GM18867 (cell line): ENCODE data around the gene CD79A.
"Not testable (repeated sequence)": the region's sequence is repeated elsewhere in the genome, so short reads cannot be mapped to it uniquely, and the experiment has no call there.

ENCODE experiments used
- ATAC-seq: cut with Tn5 transposase; IDR thresholded peaks from one replicate; pipeline ENCODE4 v1.9.1; 2021; ENCODE audit warnings: mild to moderate bottlenecking, moderate library complexity; ENCODE audit not compliant: unreplicated experiment

Gene CD79A

GRCh38 chr19:41862445-41862986, 14.6 kb upstream of the CD79A start:
- ATAC-seq: no peak

- no peak for ATAC-seq
Measured at GRCh38 chr19:41863209-41863931, 13.7 kb upstream of the CD79A start.

GRCh38 chr19:41864374-41864773, 12.7 kb upstream of the CD79A start:
- no peak for ATAC-seq

DNA sequence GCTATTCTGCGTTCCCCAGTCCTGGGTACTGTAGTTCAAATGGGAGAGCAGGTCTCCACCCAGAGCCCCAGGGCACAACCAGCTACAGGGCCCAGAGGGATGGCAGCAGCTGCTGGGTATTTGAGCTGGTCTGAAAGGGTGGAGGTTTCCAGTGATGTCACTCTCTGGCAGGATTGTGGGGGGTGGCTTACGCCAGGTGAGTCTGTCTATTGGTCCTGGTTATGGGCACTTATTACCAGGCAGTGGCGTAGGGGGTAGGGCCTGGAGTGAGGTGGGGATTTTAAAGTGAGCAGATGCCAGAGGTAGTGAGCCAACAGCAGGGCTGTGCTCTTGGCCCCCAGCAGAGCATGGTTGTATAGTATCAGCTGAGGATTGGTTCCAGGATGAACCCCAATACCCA, 10.8 kb upstream of the CD79A start:
- no peak for ATAC-seq

- no peak for ATAC-seq
Measured at GRCh38 chr19:41868120-41868988, 8.7 kb upstream of the CD79A start.

- ATAC-seq: no peak
Measured at GRCh38 chr19:41868989-41869300, 8.1 kb upstream of the CD79A start.

- no peak for ATAC-seq
Measured at GRCh38 chr19:41869374-41869955, 7.6 kb upstream of the CD79A start.

GRCh38 chr19:41870401-41870873, 6.6 kb upstream of the CD79A start:
- ATAC-seq: no peak

DNA sequence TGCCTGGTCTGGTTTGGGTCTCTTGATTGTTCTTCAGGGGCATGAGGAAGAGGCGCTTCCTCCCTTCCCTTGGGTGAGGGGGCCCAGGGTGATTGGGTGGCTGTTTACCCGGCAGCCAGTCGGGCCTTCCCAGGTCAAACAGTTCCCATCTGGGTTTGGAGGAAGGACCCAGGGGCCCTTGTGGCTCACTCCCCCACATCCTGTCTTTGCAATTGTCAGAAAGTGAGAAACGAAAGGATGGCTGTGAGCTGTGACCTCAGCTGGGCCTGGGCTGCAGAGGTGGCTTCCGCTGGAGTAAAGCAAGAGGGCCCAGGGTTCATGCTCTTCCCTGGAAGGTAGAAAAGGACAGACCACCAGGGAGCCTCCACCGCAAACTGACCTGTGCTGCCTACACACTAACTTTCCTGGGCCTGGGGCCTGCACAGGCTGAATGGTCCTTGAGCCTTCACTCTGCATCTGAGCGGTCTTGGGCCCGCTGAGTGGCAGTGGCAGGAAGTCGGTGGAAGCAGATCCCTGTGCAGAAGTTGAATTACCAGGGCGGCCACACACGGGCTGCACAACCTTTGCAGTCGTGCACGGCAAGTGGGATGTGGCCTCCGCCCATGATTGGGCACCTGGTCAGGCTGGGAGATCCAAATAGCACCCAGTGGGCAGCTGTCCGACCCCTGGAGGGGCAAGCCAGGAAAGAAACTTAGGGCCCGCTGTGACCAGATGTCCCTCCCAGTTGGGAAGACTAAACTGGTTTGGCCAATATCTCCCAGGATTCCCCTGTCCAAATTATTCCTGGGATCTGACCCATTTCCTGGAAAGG, 5.3 kb upstream of the CD79A start:
- ATAC-seq: peak; percentile 51

DNA sequence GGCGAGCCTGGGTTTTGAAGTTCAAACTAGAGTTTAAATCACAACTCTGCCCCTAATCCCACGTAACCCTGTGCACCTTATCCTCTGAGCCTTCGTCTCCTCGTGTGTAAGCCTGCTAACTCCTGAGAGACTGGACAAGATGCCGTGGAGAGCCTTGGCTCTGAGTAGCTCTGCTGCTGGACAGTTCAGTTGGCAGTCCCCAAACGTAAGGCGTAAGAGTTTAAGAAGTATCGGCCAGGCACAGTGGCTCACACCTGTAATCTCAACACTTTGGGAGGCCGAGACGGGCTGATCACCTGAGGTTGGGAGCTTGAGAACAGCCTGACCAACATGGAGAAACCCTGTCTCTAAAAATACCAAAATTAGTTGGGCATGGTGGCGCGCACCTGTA, 4.7 kb upstream of the CD79A start:
- no peak for ATAC-seq

- ATAC-seq: no peak
Measured at GRCh38 chr19:41872775-41873647, 4.1 kb upstream of the CD79A start.

- ATAC-seq: not testable (repeated sequence)
Measured at GRCh38 chr19:41875973-41876372, 1.1 kb upstream of the CD79A start.

GRCh38 chr19:41877916-41878905, 1.1 kb downstream of the CD79A start:
- no peak for ATAC-seq

- no peak for ATAC-seq
Measured at GRCh38 chr19:41879080-41879479, 2.0 kb downstream of the CD79A start.

DNA sequence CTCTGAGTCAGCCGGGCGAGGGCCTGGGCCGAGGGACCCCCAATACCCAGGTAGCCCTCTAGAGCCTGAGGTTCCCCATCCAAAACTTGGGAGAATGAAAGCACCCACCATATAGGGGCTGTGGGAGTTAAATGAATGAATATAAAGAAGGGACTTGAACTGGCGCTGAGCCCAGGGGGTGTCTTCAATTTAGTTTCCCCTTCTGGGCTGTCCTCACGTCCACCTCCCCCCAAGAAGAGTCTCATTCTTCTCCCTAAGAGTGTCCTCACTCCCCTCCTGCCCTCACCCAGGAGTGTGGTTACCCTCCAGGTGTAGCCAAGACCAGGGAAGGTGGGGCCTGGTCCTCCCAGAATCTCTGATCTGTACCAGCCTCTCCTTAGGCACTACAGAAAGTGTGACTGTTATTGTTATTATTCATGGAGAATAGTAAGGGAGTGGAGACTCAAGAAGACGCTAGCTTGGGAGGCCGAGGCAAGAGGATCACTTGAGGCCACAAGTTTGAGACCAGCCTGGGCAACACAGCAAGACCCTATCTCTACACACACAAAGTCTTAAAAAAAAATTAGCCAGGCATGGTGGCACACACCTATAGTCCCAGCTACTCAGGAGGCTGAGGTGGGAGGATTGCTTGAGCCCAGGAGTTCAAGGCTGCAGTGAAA, 2.7 kb downstream of the CD79A start:
- no peak for ATAC-seq

- no peak for ATAC-seq
Measured at GRCh38 chr19:41880329-41880708, 3.2 kb downstream of the CD79A start.

DNA sequence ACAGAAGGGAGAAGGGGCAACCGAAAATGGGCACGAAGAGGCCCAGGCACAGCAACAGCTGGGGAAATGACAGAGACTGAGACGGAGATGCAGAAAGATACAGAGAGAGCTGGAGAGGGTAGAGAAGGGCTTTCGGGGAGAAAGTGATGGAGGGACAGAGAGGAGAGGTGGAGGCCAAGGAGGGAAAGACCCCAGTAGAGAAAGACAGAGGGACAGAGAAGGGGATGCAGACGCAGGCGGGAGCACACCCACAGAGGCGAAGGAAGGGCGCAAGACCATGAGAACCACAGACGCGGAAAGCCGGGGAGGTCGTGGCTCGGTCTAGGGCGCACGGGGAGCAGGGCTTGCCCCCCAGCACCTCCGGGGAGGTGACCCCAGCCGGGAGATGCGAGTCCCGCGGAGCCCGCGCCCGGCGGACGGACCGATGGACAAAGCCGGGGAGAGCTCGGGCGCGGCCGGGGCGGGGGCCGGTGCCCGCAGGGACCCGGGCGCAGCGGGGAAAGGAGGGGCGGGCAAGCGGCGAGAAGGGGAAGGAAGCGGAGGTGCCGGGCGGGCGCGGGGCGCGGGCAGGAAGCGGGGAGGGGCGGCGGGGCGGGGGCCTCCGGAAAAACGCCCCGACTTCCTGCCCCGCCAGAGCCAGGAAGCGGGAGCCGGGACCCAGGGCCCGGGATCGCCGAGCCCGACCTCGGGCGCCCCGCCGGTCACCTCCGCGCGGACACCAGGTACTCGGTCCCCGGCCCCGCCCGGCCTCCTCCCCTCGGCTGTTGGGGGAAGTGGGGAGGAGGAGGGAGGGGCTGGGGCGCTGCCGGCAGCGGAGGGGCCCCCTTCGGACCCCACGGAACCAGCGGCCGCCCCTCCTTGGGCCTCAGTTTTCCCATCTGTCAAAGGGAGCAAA, 5.7 kb downstream of the CD79A start, which contains the start of gene ARHGEF1:
TSS of gene ARHGEF1 (plus strand) at position 617 of the 895 bp plus-strand sequence. CDS start 4,899 bp downstream, outside the sequence.
- ATAC-seq: no peak
